ENCODE results near the gene ALX3. TPM values are rescaled to one million over a fixed set of nuclear protein-coding genes. Genes with fewer than 3 reads are reported as not detected.

Gene ALX3
- total RNA-seq, 6 experiments from 2014 or later: not detected

DNA sequence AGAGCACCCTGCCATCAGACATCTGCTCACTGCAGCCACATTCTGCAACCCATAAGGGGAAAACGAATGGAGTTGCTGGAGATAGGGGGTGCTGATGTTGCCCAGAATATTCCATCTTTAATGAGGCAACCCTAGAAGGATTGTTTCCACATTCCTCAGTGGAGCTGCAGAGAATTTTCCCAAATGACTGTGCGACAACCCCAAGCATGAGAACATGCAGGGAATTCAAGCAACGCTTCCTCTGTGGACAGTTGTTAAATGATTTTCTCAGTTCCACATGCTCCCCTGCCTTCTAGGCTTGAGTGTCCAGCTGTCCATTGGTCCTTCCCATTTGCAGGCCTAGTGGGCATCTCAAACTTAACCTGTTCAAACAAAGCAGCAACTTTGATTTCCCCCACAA is 21.3 kb upstream of the ALX3 start:
- no peaks in the 10 kb centered on the region for H3K36me3 ChIP-seq
- no peaks in the 10 kb centered on the region for H3K27me3 ChIP-seq
- WGBS (ENCODE audit: insufficient coverage, low coverage, low lambda C conversion rate, missing lambda C conversion rate): 78% methylated on average over 1 of the region's 3 CpGs
- H3K27ac ChIP-seq: no peak overlapping the region
- TF ChIP-seq, protein P1, sequence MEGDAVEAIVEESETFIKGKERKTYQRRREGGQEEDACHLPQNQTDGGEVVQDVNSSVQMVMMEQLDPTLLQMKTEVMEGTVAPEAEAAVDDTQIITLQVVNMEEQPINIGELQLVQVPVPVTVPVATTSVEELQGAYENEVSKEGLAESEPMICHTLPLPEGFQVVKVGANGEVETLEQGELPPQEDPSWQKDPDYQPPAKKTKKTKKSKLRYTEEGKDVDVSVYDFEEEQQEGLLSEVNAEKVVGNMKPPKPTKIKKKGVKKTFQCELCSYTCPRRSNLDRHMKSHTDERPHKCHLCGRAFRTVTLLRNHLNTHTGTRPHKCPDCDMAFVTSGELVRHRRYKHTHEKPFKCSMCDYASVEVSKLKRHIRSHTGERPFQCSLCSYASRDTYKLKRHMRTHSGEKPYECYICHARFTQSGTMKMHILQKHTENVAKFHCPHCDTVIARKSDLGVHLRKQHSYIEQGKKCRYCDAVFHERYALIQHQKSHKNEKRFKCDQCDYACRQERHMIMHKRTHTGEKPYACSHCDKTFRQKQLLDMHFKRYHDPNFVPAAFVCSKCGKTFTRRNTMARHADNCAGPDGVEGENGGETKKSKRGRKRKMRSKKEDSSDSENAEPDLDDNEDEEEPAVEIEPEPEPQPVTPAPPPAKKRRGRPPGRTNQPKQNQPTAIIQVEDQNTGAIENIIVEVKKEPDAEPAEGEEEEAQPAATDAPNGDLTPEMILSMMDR (IDR thresholded peaks at IDR 0.05): no peak
- TF ChIP-seq POLR2A (IDR thresholded peaks at IDR 0.05): no peak
- no peak overlapping the region for H3K4me3 ChIP-seq
- ATAC-seq (no peak), DNase-seq (no peak)
- intact Hi-C loops (cut with DNase I): no loop called here
- no peaks in the 10 kb centered on the region for H3K9me3 ChIP-seq
- H3K4me1 ChIP-seq: peaks cover 0 to 22% (median 7%) of the 10 kb centered on the region in 4 donors

DNA sequence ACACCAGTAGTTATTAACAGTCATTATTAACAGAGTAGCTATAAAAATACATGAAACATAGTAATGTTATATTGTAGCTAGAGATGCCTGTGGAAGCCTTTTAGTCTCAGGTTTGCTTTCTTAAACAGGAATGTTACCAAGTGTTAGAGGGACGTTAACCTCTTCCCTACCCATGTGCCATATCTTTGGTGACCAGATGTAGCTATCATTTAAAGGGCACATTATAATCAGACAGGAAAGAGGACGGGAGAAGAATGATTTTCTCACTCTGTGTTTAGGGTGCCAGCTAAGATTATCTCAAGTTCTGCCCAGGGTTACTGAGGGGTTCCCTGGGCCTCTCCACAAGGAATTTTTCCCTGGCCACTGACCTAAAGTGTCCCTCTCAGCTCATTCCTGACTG is 20.9 kb upstream of the ALX3 start:
- no peak for ATAC-seq
- TF ChIP-seq POLR2A (IDR thresholded peaks at IDR 0.05): no peak
- Histone ChIP-seq H3K36me3 (no peaks in the 10 kb centered on the region), H3K4me1 (peaks cover 0 to 22% (median 7%) of the 10 kb centered on the region in 4 donors), H3K9me3 (no peaks in the 10 kb centered on the region), H3K4me3 (no peak overlapping the region), H3K27ac (no peak overlapping the region), H3K27me3 (no peaks in the 10 kb centered on the region)
- DNase-seq: no peak
- WGBS (ENCODE audit: insufficient coverage, low coverage, low lambda C conversion rate, missing lambda C conversion rate): 65% methylated on average over 2 of the region's 2 CpGs
- intact Hi-C loops (cut with DNase I): no loop called here

DNA sequence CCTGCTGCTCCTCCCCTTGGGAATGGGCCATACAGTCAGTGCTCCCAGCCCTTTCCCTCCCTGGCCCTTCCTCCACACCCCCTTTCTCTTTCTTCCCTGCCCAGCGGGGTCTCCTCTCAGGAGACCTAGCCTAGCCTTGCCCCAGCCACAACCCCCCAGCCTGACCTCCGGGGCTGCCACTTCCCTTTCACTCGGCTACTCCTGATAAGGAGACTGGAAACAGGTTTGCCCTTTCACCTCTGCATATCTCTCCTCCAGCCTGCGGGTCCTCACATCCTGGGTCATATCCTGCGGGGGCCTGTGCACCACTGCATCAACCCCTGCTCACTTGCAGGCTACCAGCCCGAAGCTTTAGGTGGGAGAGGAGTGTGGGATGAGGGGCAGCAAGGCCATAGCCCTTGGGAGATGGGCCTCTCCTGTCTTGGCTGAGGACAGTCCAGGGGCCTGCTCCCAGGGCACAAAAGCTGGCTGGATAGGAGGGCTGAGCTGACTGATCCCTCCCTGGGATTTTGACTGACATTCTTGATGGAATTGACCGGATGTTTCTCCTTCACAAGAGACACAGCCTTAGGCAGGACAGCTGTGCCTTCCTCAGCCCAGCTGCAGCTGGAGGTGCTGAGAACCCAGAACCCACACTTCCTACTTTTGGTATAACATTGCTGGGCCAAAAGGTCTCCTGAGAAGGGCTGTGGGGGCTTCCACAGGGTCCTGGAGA is 19.2 kb upstream of the ALX3 start:
- no peak overlapping the region for H3K27ac ChIP-seq
- H3K4me1 ChIP-seq: peaks cover 0 to 22% (median 7%) of the 10 kb centered on the region in 4 donors
- no peak overlapping the region for H3K4me3 ChIP-seq
- no peaks in the 10 kb centered on the region for H3K9me3 ChIP-seq
- no peak for ATAC-seq
- H3K27me3 ChIP-seq: no peaks in the 10 kb centered on the region
- TF ChIP-seq POLR2A (IDR thresholded peaks at IDR 0.05): no peak
- TF ChIP-seq, protein P1 (IDR thresholded peaks at IDR 0.05): no peak
- no peaks in the 10 kb centered on the region for H3K36me3 ChIP-seq
- intact Hi-C loops (cut with DNase I): no loop called here
- DNase-seq: no peak
- 17% methylated on average over 2 of the region's 7 CpGs for WGBS (ENCODE audit: insufficient coverage, low coverage, low lambda C conversion rate, missing lambda C conversion rate)

DNA sequence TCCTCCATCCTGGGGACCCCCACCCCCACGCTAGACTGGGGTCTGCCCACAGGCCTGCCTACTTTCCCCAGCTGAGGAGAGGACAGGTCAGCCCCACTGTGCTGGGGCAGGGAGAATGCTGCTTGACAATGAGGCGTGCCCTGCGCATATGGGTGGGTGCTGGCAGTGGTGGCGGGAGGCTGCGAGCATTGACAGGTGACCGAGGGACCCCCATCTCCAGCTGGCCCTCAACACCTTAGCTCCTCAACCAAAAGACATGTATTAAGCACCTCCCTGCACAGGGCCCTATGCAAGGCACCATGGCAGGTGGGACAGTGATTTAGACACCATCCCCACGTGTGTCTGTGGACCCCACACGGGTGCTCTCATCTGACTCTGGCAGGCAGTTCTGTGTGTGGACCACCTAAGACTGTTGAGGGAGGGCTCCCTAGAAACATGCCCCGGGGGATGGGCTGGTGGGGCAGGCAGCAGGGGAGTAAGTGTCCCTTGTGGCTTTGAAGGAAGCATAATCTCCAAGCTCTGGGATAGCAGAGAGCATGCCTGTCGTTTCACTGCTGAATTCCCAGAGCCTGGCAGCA is 18.4 kb upstream of the ALX3 start:
- no peaks in the 10 kb centered on the region for H3K9me3 ChIP-seq
- peaks cover 0 to 28% (median 7%) of the 10 kb centered on the region in 4 donors for H3K4me1 ChIP-seq
- WGBS (ENCODE audit: insufficient coverage, low coverage, low lambda C conversion rate, missing lambda C conversion rate): 50% methylated on average over 1 of the region's 10 CpGs
- no peak for DNase-seq
- TF ChIP-seq, protein P1 (IDR thresholded peaks at IDR 0.05): no peak
- no peak for TF ChIP-seq POLR2A (IDR thresholded peaks at IDR 0.05)
- no peak overlapping the region for H3K4me3 ChIP-seq
- intact Hi-C loops (cut with DNase I): no loop called here
- ATAC-seq: no peak
- no peaks in the 10 kb centered on the region for H3K36me3 ChIP-seq
- H3K27ac ChIP-seq: no peak overlapping the region
- H3K27me3 ChIP-seq: no peaks in the 10 kb centered on the region

All from right lobe of liver (tissue), 6 donors.